Tibial nerve (tissue), 4 donors: Measurements from ENCODE around the gene ARFGAP1. TPM values are rescaled to one million over a fixed set of nuclear protein-coding genes. Genes with fewer than 3 reads are reported as not detected.
"Not testable (repeated sequence)": the region's sequence is repeated elsewhere in the genome, so short reads cannot be mapped to it uniquely, and the experiment has no call there.

ENCODE experiments used
- DNase-seq, 2 donors: peaks; one replicate each; pipeline ENCODE4 v3.0.0-alpha.2; 2019; ENCODE audit warnings: low spot score in 2 of 2
- H3K27ac ChIP-seq, 4 donors: fragments of 200-600 bp; sonication (generic) in 3 of 4; one replicate each; pipeline ENCODE4 v1.5.1; 2017 to 2019; ENCODE audit warnings: mild to moderate bottlenecking in 1 of 4
- H3K27me3 ChIP-seq, 2 donors: fragments of 200-600 bp; sonication (generic) in 1 of 2; one replicate each; pipeline versions ENCODE4 v1.5.1 to v1.6.0; 2017 to 2019
- H3K36me3 ChIP-seq, 3 donors: fragments of 200-600 bp; sonication (generic); one replicate each; pipeline ENCODE4 v1.5.1; 2018 to 2019
- H3K4me1 ChIP-seq, 4 donors: fragments of 200-600 bp; sonication (generic) in 3 of 4; one replicate each; pipeline ENCODE4 v1.5.1; 2017 to 2019
- H3K4me3 ChIP-seq, 4 donors: fragments of 200-600 bp; sonication (generic) in 3 of 4; one replicate each; pipeline ENCODE4 v1.5.1; 2017 to 2019; ENCODE audit warnings: mild to moderate bottlenecking in 1 of 4, moderate library complexity in 1 of 4
- H3K9me3 ChIP-seq, 4 donors: fragments of 200-600 bp; sonication (generic) in 3 of 4; one replicate each; pipeline ENCODE4 v1.5.1; 2017 to 2019
- EP300 ChIP-seq, 2 donors: sonication (generic); formaldehyde crosslinking; IDR thresholded peaks; one replicate each; pipeline ENCODE4 v1.6.1; 2017; ENCODE audit warnings: antibody characterized with exemption in 2 of 2, mild to moderate bottlenecking in 1 of 2
- POLR2A ChIP-seq, 2 donors: fragments of 450-650 bp; IDR thresholded peaks; one replicate each; pipeline ENCODE4 v1.6.1; 2017; ENCODE audit warnings: antibody characterized with exemption in 2 of 2, mild to moderate bottlenecking in 2 of 2, moderate library complexity in 2 of 2
- WGBS, 2 donors: methylation state at CpG; one replicate each; pipeline ENCODE4 v1.1.5; 2018; 5-methylcytosine and 5-hydroxymethylcytosine counted together
- total RNA-seq, 4 donors: library from RNA; depleted of rRNA; stranded (reverse); fragments of >200 nt; gene quantifications; one replicate each; pipeline ENCODE4 v1.1.0, GENCODE V29; 2016
- TF ChIP-seq, protein P1 (sequence below), 5 experiments: fragments of 200-600 bp in 3 of 5; fragments of 450-650 bp in 2 of 5; sonication (generic) in 3 of 5; IDR thresholded peaks; one replicate each; pipeline ENCODE4 v1.5.1; 2016 to 2019; ENCODE audit warnings: antibody characterized with exemption in 5 of 5, mild to moderate bottlenecking in 3 of 5, moderate library complexity in 2 of 5

Gene ARFGAP1
- total RNA-seq, 4 donors from 2014 or later, result 55.3 to 124 (median 68.6) TPM

DNA sequence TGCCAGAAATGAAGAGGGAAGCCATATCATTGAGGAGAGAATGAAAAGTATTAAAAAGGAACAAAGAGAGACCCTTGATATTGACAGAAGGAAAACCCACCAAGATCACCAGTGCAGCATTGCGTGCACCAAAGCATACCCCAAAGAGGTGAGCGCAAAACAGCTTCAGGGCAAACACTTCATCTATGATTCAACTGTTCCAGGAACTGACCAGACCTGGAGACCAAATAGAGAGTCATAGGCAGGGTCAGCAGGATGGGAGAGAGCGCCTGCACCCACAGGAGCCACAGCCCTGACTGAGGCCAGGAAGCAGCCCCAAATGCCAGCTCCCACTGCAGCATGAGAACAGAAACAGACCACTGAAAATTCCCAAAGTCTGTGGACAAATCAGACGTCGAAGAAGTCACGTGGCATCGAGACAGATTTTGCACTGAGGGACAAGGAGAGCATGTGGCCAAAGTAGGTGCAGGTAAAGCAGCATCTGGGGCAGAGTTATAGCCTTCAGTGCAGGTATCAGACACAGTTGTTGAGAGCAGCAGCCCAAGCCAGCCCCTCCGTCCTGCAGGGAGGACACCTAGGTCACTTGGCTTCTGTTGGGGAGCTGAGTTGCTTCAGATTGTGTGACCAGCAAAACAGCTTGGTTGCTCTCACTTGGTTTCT is 59.3 kb downstream of the ARFGAP1 start:
- Histone ChIP-seq H3K36me3 (no peaks in the 10 kb centered on the region), H3K27me3 (peaks cover 0 to 28% of the 10 kb centered on the region in 2 donors), H3K27ac (no peak overlapping the region), H3K4me3 (no peak overlapping the region), H3K9me3 (peaks cover 0 to 17% (median 0%) of the 10 kb centered on the region in 4 donors), H3K4me1 (no peaks in the 10 kb centered on the region)
- no peak for DNase-seq
- TF ChIP-seq EP300 (IDR thresholded peaks at IDR 0.05), result no peak
- TF ChIP-seq, protein P1, sequence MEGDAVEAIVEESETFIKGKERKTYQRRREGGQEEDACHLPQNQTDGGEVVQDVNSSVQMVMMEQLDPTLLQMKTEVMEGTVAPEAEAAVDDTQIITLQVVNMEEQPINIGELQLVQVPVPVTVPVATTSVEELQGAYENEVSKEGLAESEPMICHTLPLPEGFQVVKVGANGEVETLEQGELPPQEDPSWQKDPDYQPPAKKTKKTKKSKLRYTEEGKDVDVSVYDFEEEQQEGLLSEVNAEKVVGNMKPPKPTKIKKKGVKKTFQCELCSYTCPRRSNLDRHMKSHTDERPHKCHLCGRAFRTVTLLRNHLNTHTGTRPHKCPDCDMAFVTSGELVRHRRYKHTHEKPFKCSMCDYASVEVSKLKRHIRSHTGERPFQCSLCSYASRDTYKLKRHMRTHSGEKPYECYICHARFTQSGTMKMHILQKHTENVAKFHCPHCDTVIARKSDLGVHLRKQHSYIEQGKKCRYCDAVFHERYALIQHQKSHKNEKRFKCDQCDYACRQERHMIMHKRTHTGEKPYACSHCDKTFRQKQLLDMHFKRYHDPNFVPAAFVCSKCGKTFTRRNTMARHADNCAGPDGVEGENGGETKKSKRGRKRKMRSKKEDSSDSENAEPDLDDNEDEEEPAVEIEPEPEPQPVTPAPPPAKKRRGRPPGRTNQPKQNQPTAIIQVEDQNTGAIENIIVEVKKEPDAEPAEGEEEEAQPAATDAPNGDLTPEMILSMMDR (IDR thresholded peaks at IDR 0.05), result no peak
- no peak for TF ChIP-seq POLR2A (IDR thresholded peaks at IDR 0.05)
- WGBS, 2 donors, result 94% methylated on average over 8 of the region's 8 CpGs

DNA sequence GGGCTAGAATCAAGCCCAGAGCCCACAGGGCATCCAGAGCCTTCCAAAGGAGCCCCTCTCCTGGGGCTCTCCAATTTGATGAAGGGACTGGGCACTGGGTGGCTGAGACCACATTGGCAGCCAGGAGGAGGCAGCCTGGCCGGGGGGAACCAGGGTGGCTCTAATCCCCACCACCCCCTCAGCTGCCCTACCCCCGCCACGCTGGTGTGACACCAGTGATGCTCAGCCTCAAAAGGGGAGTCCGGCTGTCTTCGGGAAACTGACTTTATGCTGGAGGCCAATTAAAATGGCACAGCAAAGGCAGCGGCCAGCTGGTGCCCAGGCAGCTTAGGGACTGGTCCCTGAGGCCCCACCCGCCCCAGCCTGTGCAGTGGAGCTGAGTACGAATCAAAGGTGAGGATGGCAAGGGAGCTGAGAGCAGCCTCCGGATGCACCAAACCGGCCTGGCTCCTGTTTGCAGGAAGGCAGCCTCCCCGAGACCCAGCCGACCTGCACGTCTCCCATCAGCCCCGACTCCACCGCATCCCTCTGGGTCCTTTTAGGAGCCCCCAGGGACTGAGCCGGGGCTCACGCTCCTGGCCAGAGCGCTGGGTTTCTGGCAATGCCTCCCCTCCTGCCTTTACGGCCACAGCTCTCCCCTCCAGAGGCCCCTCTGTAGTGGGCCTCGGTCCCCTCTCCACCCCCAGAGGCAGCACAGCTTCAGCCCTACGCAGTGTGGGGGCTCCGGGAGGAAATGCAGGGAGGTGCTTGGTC is 60.1 kb downstream of the ARFGAP1 start:
- TF ChIP-seq, protein P1 (IDR thresholded peaks at IDR 0.05), result no peak
- TF ChIP-seq EP300 (IDR thresholded peaks at IDR 0.05) (no peak), POLR2A (IDR thresholded peaks at IDR 0.05) (no peak)
- no peak overlapping the region for H3K4me3 ChIP-seq
- DNase-seq, result no peak
- 74 to 84% methylated on average over 10 to 21 of the region's 22 CpGs for WGBS, 2 donors
- no peaks in the 10 kb centered on the region for H3K36me3 ChIP-seq
- peaks cover 0 to 35% of the 10 kb centered on the region in 2 donors for H3K27me3 ChIP-seq
- H3K4me1 ChIP-seq, result no peaks in the 10 kb centered on the region
- no peak overlapping the region for H3K27ac ChIP-seq
- H3K9me3 ChIP-seq, result peaks cover 0 to 17% (median 0%) of the 10 kb centered on the region in 4 donors

DNA sequence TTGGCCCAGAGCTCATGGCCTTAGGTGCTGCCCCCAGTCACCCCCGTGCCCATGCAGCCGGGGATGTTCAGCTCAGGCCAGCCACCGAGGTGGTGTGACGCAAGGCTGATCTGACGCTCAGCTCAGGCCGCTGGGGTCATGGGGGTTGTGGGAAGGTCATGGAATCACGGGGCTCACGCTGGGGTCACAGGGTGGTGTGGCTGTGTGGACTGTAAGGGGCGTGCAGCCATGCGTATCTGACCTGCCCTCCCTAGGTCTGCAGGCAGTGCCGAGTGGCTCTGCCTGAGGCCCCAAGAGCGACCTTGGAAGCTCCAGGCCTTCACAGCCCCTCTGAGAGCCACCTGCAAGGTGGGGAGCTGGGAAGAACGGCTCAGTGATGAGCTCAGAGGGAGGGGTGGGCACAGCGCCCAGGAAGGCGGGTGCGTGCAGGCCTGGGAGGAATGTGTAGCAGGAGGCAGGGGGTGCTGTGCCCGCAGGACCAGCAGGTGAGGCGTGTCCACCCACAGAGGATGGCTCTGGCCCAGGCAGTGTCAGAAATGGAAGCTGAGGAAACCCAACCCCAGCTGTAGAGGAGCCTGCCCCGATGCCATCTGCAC is 60.7 kb downstream of the ARFGAP1 start:
- Histone ChIP-seq H3K27me3 (peaks cover 0 to 42% of the 10 kb centered on the region in 2 donors), H3K4me3 (no peak overlapping the region), H3K36me3 (no peaks in the 10 kb centered on the region), H3K27ac (no peak overlapping the region), H3K9me3 (peaks cover 0 to 17% (median 0%) of the 10 kb centered on the region in 4 donors), H3K4me1 (peaks cover 0 to 5% (median 0%) of the 10 kb centered on the region in 4 donors)
- WGBS, 2 donors, result 81 to 83% methylated on average over 9 to 16 of the region's 19 CpGs
- DNase-seq, result no peak
- no peak for TF ChIP-seq EP300 (IDR thresholded peaks at IDR 0.05)
- TF ChIP-seq, protein P1 (IDR thresholded peaks at IDR 0.05), result no peak
- TF ChIP-seq POLR2A (IDR thresholded peaks at IDR 0.05), result no peak

DNA sequence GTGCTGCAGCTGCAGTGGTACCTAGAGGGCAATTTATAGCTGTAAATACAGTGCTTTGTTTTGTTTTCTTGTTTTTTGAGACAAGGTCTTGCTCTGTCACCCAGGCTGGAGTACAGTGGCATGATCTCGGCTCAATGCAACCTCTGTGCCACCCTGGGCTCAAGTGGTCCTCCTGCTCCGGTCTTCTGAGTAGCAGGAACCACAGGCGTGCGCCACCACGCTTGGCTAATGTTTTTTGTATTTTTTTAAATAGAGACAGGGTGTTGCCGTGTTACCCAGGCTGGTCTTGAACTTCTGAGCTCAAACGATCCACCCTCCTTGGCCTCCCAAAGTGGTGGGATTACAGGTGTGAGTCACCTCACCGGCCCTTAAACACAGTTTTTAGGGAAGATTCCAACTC is 61.7 kb downstream of the ARFGAP1 start:
- no peak for DNase-seq
- Histone ChIP-seq H3K27ac (no peak overlapping the region), H3K9me3 (peaks cover 0 to 17% (median 0%) of the 10 kb centered on the region in 4 donors), H3K36me3 (no peaks in the 10 kb centered on the region), H3K4me3 (no peak overlapping the region), H3K4me1 (peaks cover 0 to 5% (median 0%) of the 10 kb centered on the region in 4 donors), H3K27me3 (peaks cover 0 to 46% of the 10 kb centered on the region in 2 donors)
- TF ChIP-seq, protein P1 (IDR thresholded peaks at IDR 0.05), result no peak
- TF ChIP-seq EP300 (IDR thresholded peaks at IDR 0.05), result no peak
- TF ChIP-seq POLR2A (IDR thresholded peaks at IDR 0.05), result no peak
- 77% methylated on average over 8 of the region's 8 CpGs for WGBS, 2 donors

DNA sequence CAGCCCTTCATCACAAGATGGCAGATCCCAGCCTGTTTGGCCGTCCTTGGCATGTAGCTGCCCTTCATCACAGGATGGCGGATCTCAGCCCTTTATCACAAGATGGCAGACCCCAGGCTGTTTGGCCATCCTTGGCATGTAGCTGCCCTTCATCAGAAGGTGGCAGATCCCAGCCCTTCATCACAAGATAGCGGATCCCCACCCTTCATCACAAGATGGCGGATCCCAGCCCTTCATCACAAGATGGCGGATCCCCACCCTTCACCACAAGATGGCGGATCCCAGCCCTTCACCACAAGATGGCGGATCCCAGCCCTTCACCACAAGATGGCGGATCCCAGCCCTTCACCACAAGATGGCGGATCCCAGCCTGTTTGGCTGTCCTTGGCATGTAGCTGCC is 62.4 kb downstream of the ARFGAP1 start:
- peaks cover 0 to 17% (median 0%) of the 10 kb centered on the region in 4 donors for H3K9me3 ChIP-seq
- H3K27me3 ChIP-seq, result peaks cover 0 to 46% of the 10 kb centered on the region in 2 donors
- not testable (repeated sequence) for H3K27ac ChIP-seq, H3K4me3 ChIP-seq, H3K4me1 ChIP-seq, DNase-seq, H3K36me3 ChIP-seq
- WGBS, 2 donors, result 96 to 100% methylated on average over 9 of the region's 9 CpGs
